Measurements from ENCODE around the gene SLC7A11.

The SLC7A11 gene

GRCh38 chr4:138114434-138114833 lies 127.7 kb downstream of the SLC7A11 start:
- DNase-seq (ENCODE audit: low read depth) = peak; percentile 63
- no peak for TF ChIP-seq CTCF (IDR thresholded peaks at IDR 0.05; ENCODE audit: insufficient read depth, low read depth, low read length, missing control alignments)

More at GRCh38 chr4:138114434-138114833, 127.7 kb downstream of the SLC7A11 start:
- H3K4me3 ChIP-seq (ENCODE audit: low read depth, low read length) = no peak overlapping the region
